ENCODE data around the gene FMN2. TPM values are rescaled to one million over a fixed set of nuclear protein-coding genes. Genes with fewer than 3 reads are reported as not detected.

Gene FMN2
- total RNA-seq, 2 donors from 2014 or later = 0.26 to 0.33 TPM

GRCh38 chr1:240244968-240245628, 153.4 kb downstream of the FMN2 start:
- WGBS, 2 donors = 61 to 67% methylated on average over 3 of the region's 3 CpGs
- intact Hi-C loops (cut with DNase I) = no loop called here
- Histone ChIP-seq H3K9me3 (no peaks in the 10 kb centered on the region), H3K36me3 (replicated peaks in 1 of 2; ENCODE audit: insufficient read depth in 1 of 2, low read depth in 2 of 2) (no peaks in the 10 kb centered on the region), H3K4me1 (no peaks in the 10 kb centered on the region), H3K4me3 (no peak overlapping the region), H3K27ac (no peak overlapping the region), H3K27me3 (no peaks in the 10 kb centered on the region)
- ATAC-seq (no peak), DNase-seq (no peak)
- TF ChIP-seq POLR2A (IDR thresholded peaks at IDR 0.05) = no peak
- no peak for TF ChIP-seq CTCF (IDR thresholded peaks at IDR 0.05)

GRCh38 chr1:240245629-240246020, 153.9 kb downstream of the FMN2 start:
- no peak overlapping the region for H3K4me3 ChIP-seq
- no peak for TF ChIP-seq POLR2A (IDR thresholded peaks at IDR 0.05)
- no peak for TF ChIP-seq CTCF (IDR thresholded peaks at IDR 0.05)
- H3K9me3 ChIP-seq = no peaks in the 10 kb centered on the region
- no peak for DNase-seq
- no peaks in the 10 kb centered on the region for H3K27me3 ChIP-seq
- intact Hi-C loops (cut with DNase I) = no loop called here
- 80 to 84% methylated on average over 6 of the region's 6 CpGs for WGBS, 2 donors
- ATAC-seq = no peak
- H3K27ac ChIP-seq = no peak overlapping the region
- H3K36me3 ChIP-seq (replicated peaks in 1 of 2; ENCODE audit: insufficient read depth in 1 of 2, low read depth in 2 of 2) = no peaks in the 10 kb centered on the region
- no peaks in the 10 kb centered on the region for H3K4me1 ChIP-seq

DNA sequence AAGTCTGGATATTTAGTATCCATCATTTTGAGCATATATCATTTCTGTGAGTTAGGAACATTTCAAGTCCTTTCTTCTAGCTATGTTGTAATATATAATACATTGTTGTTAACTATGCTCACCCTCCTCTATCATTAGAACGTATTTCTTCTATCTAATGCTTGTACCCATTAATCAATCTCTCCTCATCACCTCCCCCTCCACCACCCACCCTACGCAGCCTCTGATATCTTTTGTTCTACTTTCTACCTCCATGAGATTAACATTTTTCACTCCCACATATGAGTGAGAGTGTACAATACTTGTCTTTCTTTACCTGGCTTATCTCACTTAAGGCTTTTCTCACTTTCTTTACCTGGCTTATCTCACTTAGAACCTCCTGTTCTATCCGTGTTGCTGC, 156.2 kb downstream of the FMN2 start:
- ATAC-seq = no peak
- TF ChIP-seq POLR2A (IDR thresholded peaks at IDR 0.05) = no peak
- TF ChIP-seq CTCF (IDR thresholded peaks at IDR 0.05) = no peak
- Histone ChIP-seq H3K36me3 (replicated peaks in 1 of 2; ENCODE audit: insufficient read depth in 1 of 2, low read depth in 2 of 2) (no peaks in the 10 kb centered on the region), H3K4me1 (no peaks in the 10 kb centered on the region), H3K4me3 (no peak overlapping the region), H3K9me3 (no peaks in the 10 kb centered on the region), H3K27me3 (no peaks in the 10 kb centered on the region), H3K27ac (no peak overlapping the region)
- DNase-seq = no peak
- WGBS, 2 donors = 12 to 22% methylated on average over 3 of the region's 3 CpGs
- intact Hi-C loops (cut with DNase I) = no loop called here

DNA sequence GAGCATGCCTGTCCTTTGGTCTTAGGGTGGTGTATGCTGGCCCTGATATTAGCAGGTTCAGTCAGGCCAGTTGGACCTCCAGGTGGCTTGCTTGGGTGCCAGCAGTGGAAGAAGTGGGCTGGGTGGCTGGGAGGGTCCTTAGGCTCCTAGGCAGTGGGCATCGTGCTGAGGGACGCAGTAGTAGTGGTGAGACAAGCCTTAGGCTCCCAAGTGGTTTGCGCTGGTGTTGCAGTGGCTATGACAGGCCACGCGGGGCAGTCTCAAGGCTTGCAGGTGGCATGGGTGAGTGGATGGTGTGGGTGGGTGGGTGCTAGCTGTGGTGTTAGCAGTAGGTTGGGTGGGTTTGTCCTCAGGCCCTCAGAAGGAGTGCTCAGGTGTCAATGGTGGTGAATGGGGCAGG, 162.3 kb downstream of the FMN2 start:
- WGBS, 2 donors = 83 to 87% methylated on average over 3 to 5 of the region's 5 CpGs
- H3K27me3 ChIP-seq = no peaks in the 10 kb centered on the region
- H3K4me3 ChIP-seq = no peak overlapping the region
- ATAC-seq (no peak), DNase-seq (no peak)
- no peaks in the 10 kb centered on the region for H3K36me3 ChIP-seq (replicated peaks in 1 of 2; ENCODE audit: insufficient read depth in 1 of 2, low read depth in 2 of 2)
- no peaks in the 10 kb centered on the region for H3K9me3 ChIP-seq
- no peak overlapping the region for H3K27ac ChIP-seq
- no peaks in the 10 kb centered on the region for H3K4me1 ChIP-seq
- no peak for TF ChIP-seq POLR2A (IDR thresholded peaks at IDR 0.05)
- no peak for TF ChIP-seq CTCF (IDR thresholded peaks at IDR 0.05)
- intact Hi-C loops (cut with DNase I) = no loop called here

GRCh38 chr1:240254778-240255291, 163.2 kb downstream of the FMN2 start:
- Histone ChIP-seq H3K9me3 (no peaks in the 10 kb centered on the region), H3K36me3 (replicated peaks in 1 of 2; ENCODE audit: insufficient read depth in 1 of 2, low read depth in 2 of 2) (no peaks in the 10 kb centered on the region), H3K4me1 (no peaks in the 10 kb centered on the region), H3K27ac (no peak overlapping the region), H3K4me3 (no peak overlapping the region), H3K27me3 (no peaks in the 10 kb centered on the region)
- ATAC-seq = no peak
- WGBS, 2 donors = 61 to 81% methylated on average over 2 to 11 of the region's 11 CpGs
- intact Hi-C loops (cut with DNase I) = no loop called here
- TF ChIP-seq POLR2A (IDR thresholded peaks at IDR 0.05) (no peak), CTCF (IDR thresholded peaks at IDR 0.05) (no peak)
- no peak for DNase-seq

Data from body of pancreas (tissue), 4 donors.